Measurements from ENCODE around the gene MINDY3.

GRCh38 chr10:15742102-15742501 is 118.2 kb downstream of the MINDY3 start:
- TF ChIP-seq FOXM1 (IDR thresholded peaks at IDR 0.05; ENCODE audit: borderline replicate concordance) (no peak), PKNOX1 (IDR thresholded peaks at IDR 0.05) (no peak), FOXK2 (IDR thresholded peaks at IDR 0.05) (no peak), ZNF384 (IDR thresholded peaks at IDR 0.05) (no peak), ARNT (IDR thresholded peaks at IDR 0.05) (no peak), SP1 (IDR thresholded peaks at IDR 0.05) (no peak), ELF4 (IDR thresholded peaks at IDR 0.05) (no peak), BHLHE40 (IDR thresholded peaks at IDR 0.05; ENCODE audit: borderline replicate concordance) (no peak)
